ENCODE results near the gene SUCLG2. TPM values are rescaled to one million over a fixed set of nuclear protein-coding genes. Genes with fewer than 3 reads are reported as not detected.

SUCLG2 gene
- total and polyA plus RNA-seq, 9 of the 15 experiments (the other 6 are each of a cell fraction or from before 2014, with no cell fraction given), result 10.1 to 41.4 (median 29.0) TPM

GRCh38 chr3:67458408-67458807, 196.0 kb downstream of the SUCLG2 start:
- TF ChIP-seq ZFP30 (CRISPR knock-in tag; IDR thresholded peaks at IDR 0.05; ENCODE audit: borderline replicate concordance), result no peak
- no peak for TF ChIP-seq SP2 (IDR thresholded peaks at IDR 0.05; ENCODE audit: extremely low read depth, low read depth, low read length, poor library complexity, severe bottlenecking)
- no peak for TF ChIP-seq ARID3B (CRISPR knock-in tag; IDR thresholded peaks at IDR 0.05; ENCODE audit: borderline replicate concordance)
- no peak for TF ChIP-seq NELFE (IDR thresholded peaks at IDR 0.05; ENCODE audit: insufficient read depth, insufficient read length)
- TF ChIP-seq TAL1 (IDR thresholded peaks at IDR 0.05), result no peak
- H2AFZ ChIP-seq (ENCODE audit: low read depth, low read length), result no peak overlapping the region
- H3K9ac ChIP-seq (ENCODE audit: insufficient read depth in 1 of 2, low read depth in 2 of 2, low read length in 2 of 2), result no peak overlapping the region
- ChIA-PET POLR2A (no interaction called here), CTCF (ENCODE audit: low intra/inter-chr PET ratio) (no interaction called here)
- in situ Hi-C loops (cut with MboI) (no loop called here), intact Hi-C loops (cut with micrococcal nuclease) (no loop called here)
- no peak overlapping the region for H3K4me3 ChIP-seq
- H3K27me3 ChIP-seq (ENCODE audit: control insufficient read depth in 2 of 2, insufficient read depth in 2 of 2, low read length in 2 of 2), result no peaks in the 10 kb centered on the region
- H3K36me3 ChIP-seq (ENCODE audit: control insufficient read depth, insufficient read depth, low read length), result no peaks in the 10 kb centered on the region
- BruUV-seq (replicated peaks), result no TSS peak
- no peaks in the 10 kb centered on the region for H3K4me1 ChIP-seq (replicated peaks in 1 of 2; ENCODE audit: control insufficient read depth in 2 of 2, insufficient read depth in 2 of 2, low read length in 2 of 2)
- H3K79me2 ChIP-seq (ENCODE audit: control insufficient read depth, insufficient read depth, low read length), result no peaks in the 10 kb centered on the region
- WGBS (ENCODE audit: insufficient coverage, low coverage, missing lambda C conversion rate), result 77% methylated on average over 5 of the region's 5 CpGs
- no peak for FAIRE-seq
- DNase-seq (ENCODE audit: extremely low read depth in 1 of 4, low spot score in 3 of 4), result no peak
- no peak overlapping the region for H3K4me2 ChIP-seq (ENCODE audit: insufficient read depth, low read length)
- no peak for ATAC-seq
- H3K9me1 ChIP-seq (ENCODE audit: control insufficient read depth, insufficient read depth, low read length), result no peaks in the 10 kb centered on the region
- H3K27ac ChIP-seq (ENCODE audit: extremely low read depth, low read depth, low read length), result no peak overlapping the region
- H4K20me1 ChIP-seq (replicated peaks; ENCODE audit: control insufficient read depth, insufficient read depth, low read length), result no peaks in the 10 kb centered on the region
- no peaks in the 10 kb centered on the region for H3K9me3 ChIP-seq (replicated peaks; ENCODE audit: control insufficient read depth, insufficient read depth, low read depth, low read length)

Measured in K562 (cell line).